ENCODE data around the gene TRIO.

- no peak for TF ChIP-seq CTCF (IDR thresholded peaks at IDR 0.05; ENCODE audit: poor library complexity)
- no peak for TF ChIP-seq EZH2phosphoT487 (IDR thresholded peaks at IDR 0.05; ENCODE audit: low read depth, severe bottlenecking, unreplicated experiment)
Measured at GRCh38 chr5:14195588-14195987, 52.4 kb downstream of the TRIO start.
